Measurements from ENCODE around the gene S100A14.

The S100A14 gene

DNA sequence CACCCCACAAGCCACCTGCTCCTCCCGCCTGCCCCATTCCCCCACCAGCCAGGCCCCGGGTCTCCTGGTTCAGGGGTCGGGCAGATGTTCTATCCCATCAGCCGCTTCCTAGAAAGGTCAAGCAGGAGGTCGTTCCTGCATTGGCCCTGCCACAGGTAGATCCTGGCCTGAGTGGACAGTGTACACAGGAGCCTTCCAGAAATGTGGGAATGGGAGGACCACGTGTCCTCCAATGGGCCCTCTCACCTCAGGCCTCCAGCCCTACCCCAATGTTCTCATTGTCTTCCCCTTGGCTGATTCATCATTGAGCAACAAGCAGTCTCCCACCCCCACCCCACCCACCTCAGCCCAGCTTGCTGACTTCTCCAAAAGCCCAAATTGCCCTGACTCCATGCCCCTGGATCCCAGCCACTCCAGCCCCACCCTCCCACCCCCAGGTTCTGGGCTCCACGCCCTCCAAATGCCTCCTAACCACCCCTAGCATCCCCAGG, 5.3 kb downstream of the S100A14 start:
- ChIA-PET POLR2A (interaction anchor here (1.5 to 3.7 kb wide), 2 partner anchors 16 to 24 kb away, joined by 7 to 31 read pairs; partner anchors contain the start of genes CHTOP and S100A13), CTCF (no interaction called here)
- TF ChIP-seq ARNT (IDR thresholded peaks at IDR 0.05) (no peak), SUZ12 (IDR thresholded peaks at IDR 0.05) (no peak), FOXA1 (IDR thresholded peaks at IDR 0.05) (no peak), FOXM1 (IDR thresholded peaks at IDR 0.05; ENCODE audit: borderline replicate concordance) (no peak), BHLHE40 (IDR thresholded peaks at IDR 0.05; ENCODE audit: borderline replicate concordance) (no peak), SP1 (IDR thresholded peaks at IDR 0.05) (no peak), TARDBP (IDR thresholded peaks at IDR 0.05) (no peak), L3MBTL2 (conservative IDR thresholded peaks at IDR 0.05) (no peak), CTBP1 (IDR thresholded peaks at IDR 0.05; ENCODE audit: borderline replicate concordance) (no peak), FOXK2 (IDR thresholded peaks at IDR 0.05) (no peak)
- DNase-seq (ENCODE audit: extremely low spot score), result no peak

DNA sequence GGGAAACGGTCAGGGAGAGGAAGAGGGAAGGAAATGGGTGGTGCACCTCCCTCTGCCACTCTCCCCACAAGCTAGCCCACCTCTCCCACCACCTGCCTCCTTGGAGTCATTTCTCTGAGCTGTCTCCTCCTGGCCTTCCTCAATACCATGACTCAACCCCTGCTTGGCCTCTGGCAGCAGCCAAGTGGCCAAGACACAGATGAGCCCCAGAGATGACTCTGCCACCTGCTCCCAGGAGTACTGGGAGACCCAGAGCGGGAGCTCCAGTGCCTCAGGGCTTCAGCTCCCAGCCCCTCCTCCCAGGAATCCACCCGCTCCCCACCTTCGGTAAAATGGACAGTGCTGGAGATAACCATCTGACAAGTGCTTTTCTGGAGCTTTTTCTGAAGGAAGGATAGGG, 5.8 kb downstream of the S100A14 start:
- CTCF ChIA-PET, result no interaction called here
- TF ChIP-seq FOXM1 (IDR thresholded peaks at IDR 0.05; ENCODE audit: borderline replicate concordance) (no peak), SP1 (IDR thresholded peaks at IDR 0.05) (no peak), HDGF (IDR thresholded peaks at IDR 0.05; ENCODE audit: borderline replicate concordance) (no peak), NFRKB (IDR thresholded peaks at IDR 0.05) (no peak), ELF4 (IDR thresholded peaks at IDR 0.05) (no peak), L3MBTL2 (conservative IDR thresholded peaks at IDR 0.05) (no peak), BHLHE40 (IDR thresholded peaks at IDR 0.05; ENCODE audit: borderline replicate concordance) (no peak), ARNT (IDR thresholded peaks at IDR 0.05) (no peak), SUZ12 (IDR thresholded peaks at IDR 0.05) (no peak), FOXK2 (IDR thresholded peaks at IDR 0.05) (no peak), ZNF384 (IDR thresholded peaks at IDR 0.05) (no peak), LEF1 (IDR thresholded peaks at IDR 0.05; ENCODE audit: borderline replicate concordance) (no peak), CTBP1 (IDR thresholded peaks at IDR 0.05; ENCODE audit: borderline replicate concordance) (no peak)
- no peak for DNase-seq (ENCODE audit: extremely low spot score)
- POLR2A ChIA-PET, result interaction anchor here (1.5 to 3.7 kb wide), 2 partner anchors 17 to 24 kb away, joined by 7 to 31 read pairs; partner anchors contain the start of genes CHTOP and S100A13

DNA sequence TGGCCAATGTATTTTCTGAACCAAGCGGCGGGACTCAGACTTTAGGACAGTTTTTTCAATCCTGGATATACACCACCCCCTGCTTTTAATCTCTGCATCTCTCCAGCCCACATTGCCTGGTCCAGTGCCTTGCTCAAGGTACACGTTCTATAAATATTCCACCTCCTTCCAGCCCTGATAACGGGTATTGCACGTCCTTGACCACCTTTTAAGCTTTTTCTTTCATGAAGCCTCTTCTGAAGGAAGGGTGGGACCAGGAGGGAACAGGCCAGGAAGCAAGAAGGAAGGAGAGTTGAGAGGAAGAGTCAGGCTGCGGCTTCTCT, 6.6 kb downstream of the S100A14 start:
- TF ChIP-seq ARNT (IDR thresholded peaks at IDR 0.05) (no peak), NFRKB (IDR thresholded peaks at IDR 0.05) (no peak), SUZ12 (IDR thresholded peaks at IDR 0.05) (no peak), FOXK2 (IDR thresholded peaks at IDR 0.05) (no peak), TARDBP (IDR thresholded peaks at IDR 0.05) (no peak), FOXA1 (IDR thresholded peaks at IDR 0.05) (no peak), L3MBTL2 (conservative IDR thresholded peaks at IDR 0.05) (no peak), ZNF384 (IDR thresholded peaks at IDR 0.05) (no peak), SP1 (IDR thresholded peaks at IDR 0.05) (no peak), CTBP1 (IDR thresholded peaks at IDR 0.05; ENCODE audit: borderline replicate concordance) (no peak), LEF1 (IDR thresholded peaks at IDR 0.05; ENCODE audit: borderline replicate concordance) (no peak), ELF4 (IDR thresholded peaks at IDR 0.05) (no peak), HDGF (IDR thresholded peaks at IDR 0.05; ENCODE audit: borderline replicate concordance) (no peak), BHLHE40 (IDR thresholded peaks at IDR 0.05; ENCODE audit: borderline replicate concordance) (no peak), FOXM1 (IDR thresholded peaks at IDR 0.05; ENCODE audit: borderline replicate concordance) (no peak)
- TF ChIP-seq, protein P1, sequence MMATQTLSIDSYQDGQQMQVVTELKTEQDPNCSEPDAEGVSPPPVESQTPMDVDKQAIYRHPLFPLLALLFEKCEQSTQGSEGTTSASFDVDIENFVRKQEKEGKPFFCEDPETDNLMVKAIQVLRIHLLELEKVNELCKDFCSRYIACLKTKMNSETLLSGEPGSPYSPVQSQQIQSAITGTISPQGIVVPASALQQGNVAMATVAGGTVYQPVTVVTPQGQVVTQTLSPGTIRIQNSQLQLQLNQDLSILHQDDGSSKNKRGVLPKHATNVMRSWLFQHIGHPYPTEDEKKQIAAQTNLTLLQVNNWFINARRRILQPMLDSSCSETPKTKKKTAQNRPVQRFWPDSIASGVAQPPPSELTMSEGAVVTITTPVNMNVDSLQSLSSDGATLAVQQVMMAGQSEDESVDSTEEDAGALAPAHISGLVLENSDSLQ (IDR thresholded peaks at IDR 0.05), result no peak
- POLR2A ChIA-PET, result interaction anchor here (1.5 to 3.7 kb wide), 2 partner anchors 18 to 25 kb away, joined by 7 to 31 read pairs; partner anchors contain the start of genes CHTOP and S100A13
- DNase-seq (ENCODE audit: extremely low spot score), result no peak
- CTCF ChIA-PET, result no interaction called here

DNA sequence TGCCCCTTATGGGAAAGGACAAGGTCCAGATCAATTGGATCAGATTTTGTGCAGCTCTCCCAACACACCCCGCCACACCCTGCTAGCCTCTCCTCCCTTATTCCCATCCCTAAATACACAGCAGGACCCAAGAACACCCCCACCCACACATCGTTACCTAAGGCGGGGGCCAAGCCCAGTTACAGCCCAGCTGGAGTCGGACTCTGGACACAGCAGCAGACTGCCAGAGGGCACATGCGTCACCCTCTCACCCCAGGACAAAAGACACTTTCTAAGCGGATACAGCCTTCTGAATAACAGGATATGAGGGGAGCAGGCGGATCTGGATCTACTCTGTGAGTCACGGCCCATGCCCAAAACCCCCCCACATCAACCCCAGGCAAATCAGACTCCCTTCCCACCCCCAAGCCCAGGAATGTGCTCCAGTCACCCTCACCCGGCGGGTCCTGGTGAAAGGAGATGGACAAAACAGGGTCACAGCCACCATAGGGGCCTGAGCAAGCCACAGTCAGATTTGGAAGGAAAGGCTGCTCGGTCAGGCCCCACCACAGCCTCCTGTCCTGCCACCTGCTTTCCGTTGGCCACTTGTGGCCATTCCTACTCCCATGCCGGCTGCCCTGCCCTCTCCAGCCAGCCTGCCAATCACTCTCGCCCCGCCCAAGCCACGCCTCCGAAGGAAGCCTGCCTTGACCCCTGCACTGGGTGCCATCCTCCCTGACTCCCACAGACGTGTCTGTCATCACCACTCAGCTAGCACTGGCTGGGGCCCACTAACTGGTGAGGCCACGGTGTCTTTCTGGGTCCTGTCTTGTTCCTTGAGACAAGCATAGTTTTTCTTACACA, 7.2 kb downstream of the S100A14 start:
- POLR2A ChIA-PET, result interaction anchor here (1.4 kb wide), 1 partner anchor 19 kb away, joined by 6 read pairs; the partner anchor contains the start of gene S100A13
- TF ChIP-seq LEF1 (IDR thresholded peaks at IDR 0.05; ENCODE audit: borderline replicate concordance), result no peak
- TF ChIP-seq, protein P1 (IDR thresholded peaks at IDR 0.05), result peak; percentile 88
- DNase-seq (ENCODE audit: extremely low spot score), result no peak
- CTCF ChIA-PET, result interaction anchor here (0.6 kb wide), 1 partner anchor 19 kb away, joined by 3 read pairs; the partner anchor contains the start of gene S100A13

DNA sequence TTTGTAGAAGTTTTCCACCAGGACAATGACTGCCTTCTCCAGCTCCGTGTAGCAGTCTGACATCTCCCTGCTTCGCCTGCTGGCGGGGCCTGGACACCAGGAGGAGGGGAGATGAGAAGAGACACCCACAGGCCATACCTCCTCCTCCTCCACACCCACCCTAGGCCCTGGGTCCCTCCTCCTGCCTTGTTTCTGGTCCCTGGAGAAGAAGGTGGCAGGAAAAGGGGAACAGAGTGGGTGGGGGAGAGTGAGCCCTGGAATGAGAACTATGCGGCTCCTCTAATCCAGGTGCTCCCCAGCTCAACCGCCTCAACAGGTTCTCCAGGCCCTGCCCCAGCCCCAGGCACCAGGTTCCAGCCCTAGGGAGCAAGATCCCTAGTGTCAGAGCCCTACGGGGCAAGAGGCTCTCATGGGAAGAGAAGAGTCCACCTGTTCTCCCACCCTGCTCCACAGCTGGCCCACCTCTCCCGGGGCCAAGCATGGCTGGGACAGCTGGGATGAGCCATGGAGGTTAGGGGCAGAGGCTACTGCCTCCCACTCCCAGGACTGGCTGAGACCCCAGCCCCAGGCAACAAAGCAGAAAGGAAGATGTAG, 7.9 kb downstream of the S100A14 start:
- POLR2A ChIA-PET, result interaction anchor here (1.4 to 2.3 kb wide), 2 partner anchors 19 to 26 kb away, joined by 6 to 8 read pairs; partner anchors contain the start of genes CHTOP and S100A13

More for the DNA sequence above, 7.9 kb downstream of the S100A14 start:
- TF ChIP-seq FOXA1 (IDR thresholded peaks at IDR 0.05), result no peak
- no peak for TF ChIP-seq LEF1 (IDR thresholded peaks at IDR 0.05; ENCODE audit: borderline replicate concordance)
- TF ChIP-seq HDGF (IDR thresholded peaks at IDR 0.05; ENCODE audit: borderline replicate concordance), result no peak
- no peak for TF ChIP-seq SUZ12 (IDR thresholded peaks at IDR 0.05)
- TF ChIP-seq BHLHE40 (IDR thresholded peaks at IDR 0.05; ENCODE audit: borderline replicate concordance), result no peak
- no peak for TF ChIP-seq CTBP1 (IDR thresholded peaks at IDR 0.05; ENCODE audit: borderline replicate concordance)
- no peak for TF ChIP-seq FOXK2 (IDR thresholded peaks at IDR 0.05)
- TF ChIP-seq SP1 (IDR thresholded peaks at IDR 0.05), result no peak
- no peak for TF ChIP-seq FOXM1 (IDR thresholded peaks at IDR 0.05; ENCODE audit: borderline replicate concordance)
- no peak for TF ChIP-seq NFRKB (IDR thresholded peaks at IDR 0.05)
- no peak for TF ChIP-seq ZNF384 (IDR thresholded peaks at IDR 0.05)
- TF ChIP-seq ELF4 (IDR thresholded peaks at IDR 0.05), result no peak
- no peak for TF ChIP-seq TARDBP (IDR thresholded peaks at IDR 0.05)
- no peak for TF ChIP-seq ARNT (IDR thresholded peaks at IDR 0.05)
- TF ChIP-seq, protein P1 (IDR thresholded peaks at IDR 0.05), result no peak
- no peak for TF ChIP-seq L3MBTL2 (conservative IDR thresholded peaks at IDR 0.05)
- DNase-seq (ENCODE audit: extremely low spot score), result no peak
- CTCF ChIA-PET, result interaction anchor here (0.5 to 0.6 kb wide), 2 partner anchors 19 to 1929 kb away, joined by 3 read pairs; partner anchors contain the start of gene S100A13

Measured in HEK293T (cell line).